ENCODE measurements around the gene SYDE2. TPM values are rescaled to one million over a fixed set of nuclear protein-coding genes. Genes with fewer than 3 reads are reported as not detected.

SYDE2 gene
- polyA plus RNA-seq, 1 of the 3 experiments (the other 2 are of a cell fraction), result not detected

GRCh38 chr1:85220756-85221201 lies 20.0 kb upstream of the SYDE2 start:
- CTCF ChIA-PET, result interaction anchor here (1.4 kb wide), 1 partner anchor 34 kb away, joined by 5 read pairs; no protein-coding TSS in a partner anchor
- Histone ChIP-seq H3K4me2 (no peak overlapping the region), H3F3A (replicated peaks; ENCODE audit: insufficient read depth) (peaks cover 4% of the 10 kb centered on the region), H2AFZ (ENCODE audit: low read depth) (no peak overlapping the region), H3K27ac (ENCODE audit: low read depth in 2 of 2, low read length in 1 of 2) (no peak overlapping the region), H3K27me3 (ENCODE audit: insufficient read depth) (peaks cover 33% of the 10 kb centered on the region), H3K4me3 (ENCODE audit: low read depth in 2 of 2, low read length in 1 of 2) (no peak overlapping the region), H3K79me2 (ENCODE audit: insufficient read depth) (no peaks in the 10 kb centered on the region), H3K9ac (no peak overlapping the region), H3K4me1 (ENCODE audit: control insufficient read depth in 1 of 2, insufficient read depth in 2 of 2, low read depth in 1 of 2, low read length in 1 of 2) (no peaks in the 10 kb centered on the region), H3K9me2 (no peaks in the 10 kb centered on the region), H3K36me3 (replicated peaks in 1 of 2; ENCODE audit: control insufficient read depth in 1 of 2, insufficient read depth in 2 of 2, low read length in 1 of 2) (no peaks in the 10 kb centered on the region), H3K9me3 (no peaks in the 10 kb centered on the region), H4K20me1 (ENCODE audit: insufficient read depth) (no peaks in the 10 kb centered on the region)
- no peak for TF ChIP-seq MXI1 (IDR thresholded peaks at IDR 0.05; ENCODE audit: low read depth, low read length)
- no peak for TF ChIP-seq EP300 (IDR thresholded peaks at IDR 0.05; ENCODE audit: borderline replicate concordance in 1 of 2, low read depth in 1 of 2, low read length in 1 of 2)
- TF ChIP-seq EZH2phosphoT487 (IDR thresholded peaks at IDR 0.05; ENCODE audit: borderline replicate concordance, low read depth), result no peak
- TF ChIP-seq CHD2 (IDR thresholded peaks at IDR 0.05; ENCODE audit: low read length, partially characterized antibody), result no peak
- TF ChIP-seq TCF12 (IDR thresholded peaks at IDR 0.05), result no peak
- no peak for TF ChIP-seq GATA2 (CRISPR knock-in tag; IDR thresholded peaks at IDR 0.05)
- TF ChIP-seq FOSL2 (IDR thresholded peaks at IDR 0.05; ENCODE audit: borderline replicate concordance, low read depth), result no peak
- TF ChIP-seq YY1 (IDR thresholded peaks at IDR 0.05; ENCODE audit: low read depth), result no peak
- no peak for TF ChIP-seq USF2 (IDR thresholded peaks at IDR 0.05; ENCODE audit: borderline replicate concordance, low read depth, low read length)
- TF ChIP-seq FOXM1 (IDR thresholded peaks at IDR 0.05; ENCODE audit: low read depth), result no peak
- TF ChIP-seq NRF1 (IDR thresholded peaks at IDR 0.05; ENCODE audit: low read depth, low read length), result no peak
- WGBS (ENCODE audit: low lambda C conversion rate), result 8% methylated on average over 7 of the region's 7 CpGs
- POLR2A ChIA-PET, result no interaction called here
- DNase-seq, result no peak

- no peak overlapping the region for H3K9ac ChIP-seq
- H3K27ac ChIP-seq (ENCODE audit: low read depth in 2 of 2, low read length in 1 of 2), result no peak overlapping the region
- POLR2A ChIA-PET, result no interaction called here
- no peak overlapping the region for H3K4me2 ChIP-seq
- no peak overlapping the region for H2AFZ ChIP-seq (ENCODE audit: low read depth)
- TF ChIP-seq USF2 (IDR thresholded peaks at IDR 0.05; ENCODE audit: borderline replicate concordance, low read depth, low read length), result no peak
- TF ChIP-seq TAF1 (IDR thresholded peaks at IDR 0.05; ENCODE audit: borderline replicate concordance, low read depth, low read length), result no peak
- no peak for TF ChIP-seq EZH2phosphoT487 (IDR thresholded peaks at IDR 0.05; ENCODE audit: borderline replicate concordance, low read depth)
- TF ChIP-seq GATA2 (CRISPR knock-in tag; IDR thresholded peaks at IDR 0.05), result no peak
- TF ChIP-seq USF1 (IDR thresholded peaks at IDR 0.05; ENCODE audit: borderline replicate concordance, low read depth), result no peak
- TF ChIP-seq RCOR1 (IDR thresholded peaks at IDR 0.05; ENCODE audit: low read length), result no peak
- TF ChIP-seq NFIC (IDR thresholded peaks at IDR 0.05; ENCODE audit: borderline replicate concordance), result no peak
- no peak for DNase-seq
- H3K79me2 ChIP-seq (ENCODE audit: insufficient read depth), result no peaks in the 10 kb centered on the region
- no peaks in the 10 kb centered on the region for H4K20me1 ChIP-seq (ENCODE audit: insufficient read depth)
- H3K9me2 ChIP-seq, result no peaks in the 10 kb centered on the region
- H3K4me3 ChIP-seq (ENCODE audit: low read depth in 2 of 2, low read length in 1 of 2), result no peak overlapping the region
- CTCF ChIA-PET, result interaction anchor here (1.4 kb wide), 1 partner anchor 35 kb away, joined by 5 read pairs; no protein-coding TSS in a partner anchor
- 11% methylated on average over 2 of the region's 2 CpGs for WGBS (ENCODE audit: low lambda C conversion rate)
- no peaks in the 10 kb centered on the region for H3K4me1 ChIP-seq (ENCODE audit: control insufficient read depth in 1 of 2, insufficient read depth in 2 of 2, low read depth in 1 of 2, low read length in 1 of 2)
- H3K36me3 ChIP-seq (replicated peaks in 1 of 2; ENCODE audit: control insufficient read depth in 1 of 2, insufficient read depth in 2 of 2, low read length in 1 of 2), result no peaks in the 10 kb centered on the region
- H3F3A ChIP-seq (replicated peaks; ENCODE audit: insufficient read depth), result peaks cover 4% of the 10 kb centered on the region
- no peaks in the 10 kb centered on the region for H3K9me3 ChIP-seq
- peaks cover 40% of the 10 kb centered on the region for H3K27me3 ChIP-seq (ENCODE audit: insufficient read depth)
Observed at GRCh38 chr1:85219853-85220610, 19.2 kb upstream of the SYDE2 start.
